ENCODE data around the gene PCSK5.

The PCSK5 gene

GRCh38 chr9:75878488-75878860 lies 12.0 kb upstream of the PCSK5 start:
- TF ChIP-seq CEBPB (IDR thresholded peaks at IDR 0.05) = no peak
- TF ChIP-seq ZBTB7A (IDR thresholded peaks at IDR 0.05; ENCODE audit: low read depth) = no peak
- TF ChIP-seq TCF12 (IDR thresholded peaks at IDR 0.05; ENCODE audit: low read depth) = no peak
- TF ChIP-seq TEAD4 (IDR thresholded peaks at IDR 0.05) = no peak
- no peak for TF ChIP-seq MAX (IDR thresholded peaks at IDR 0.05)

GRCh38 chr9:75880618-75881017 lies 9.9 kb upstream of the PCSK5 start:
- TF ChIP-seq CREB1 (IDR thresholded peaks at IDR 0.05; ENCODE audit: low read depth) (no peak), RAD21 (IDR thresholded peaks at IDR 0.05; ENCODE audit: low read depth) (no peak), USF1 (IDR thresholded peaks at IDR 0.05) (no peak), ZBTB7A (IDR thresholded peaks at IDR 0.05; ENCODE audit: low read depth) (no peak), REST (IDR thresholded peaks at IDR 0.05; ENCODE audit: low read depth) (no peak), CEBPB (IDR thresholded peaks at IDR 0.05) (no peak), TEAD4 (IDR thresholded peaks at IDR 0.05) (no peak), FOXM1 (IDR thresholded peaks at IDR 0.05; ENCODE audit: borderline replicate concordance, low read depth) (no peak), TAF1 (IDR thresholded peaks at IDR 0.05; ENCODE audit: low read depth) (no peak), EGR1 (IDR thresholded peaks at IDR 0.05) (no peak), NFIC (IDR thresholded peaks at IDR 0.05) (no peak), TCF12 (IDR thresholded peaks at IDR 0.05; ENCODE audit: low read depth) (no peak), EP300 (IDR thresholded peaks at IDR 0.05; ENCODE audit: borderline replicate concordance) (no peak), YY1 (IDR thresholded peaks at IDR 0.05; ENCODE audit: low read depth) (no peak), MAX (IDR thresholded peaks at IDR 0.05) (no peak)

- TF ChIP-seq EGR1 (IDR thresholded peaks at IDR 0.05) (no peak), REST (IDR thresholded peaks at IDR 0.05; ENCODE audit: low read depth) (no peak), CEBPB (IDR thresholded peaks at IDR 0.05) (no peak), ZBTB7A (IDR thresholded peaks at IDR 0.05; ENCODE audit: low read depth) (no peak), CREB1 (IDR thresholded peaks at IDR 0.05; ENCODE audit: low read depth) (no peak), YY1 (IDR thresholded peaks at IDR 0.05; ENCODE audit: low read depth) (no peak), RAD21 (IDR thresholded peaks at IDR 0.05; ENCODE audit: low read depth) (no peak), TCF12 (IDR thresholded peaks at IDR 0.05; ENCODE audit: low read depth) (no peak), NFIC (IDR thresholded peaks at IDR 0.05) (no peak), TEAD4 (IDR thresholded peaks at IDR 0.05) (no peak), EP300 (IDR thresholded peaks at IDR 0.05; ENCODE audit: borderline replicate concordance) (no peak), TAF1 (IDR thresholded peaks at IDR 0.05; ENCODE audit: low read depth) (no peak), MAX (IDR thresholded peaks at IDR 0.05) (no peak), FOXM1 (IDR thresholded peaks at IDR 0.05; ENCODE audit: borderline replicate concordance, low read depth) (no peak), USF1 (IDR thresholded peaks at IDR 0.05) (no peak)
Measured at GRCh38 chr9:75881761-75882160, 8.7 kb upstream of the PCSK5 start.

- TF ChIP-seq TCF12 (IDR thresholded peaks at IDR 0.05; ENCODE audit: low read depth) (no peak), REST (IDR thresholded peaks at IDR 0.05; ENCODE audit: low read depth) (no peak), FOXM1 (IDR thresholded peaks at IDR 0.05; ENCODE audit: borderline replicate concordance, low read depth) (no peak), CEBPB (IDR thresholded peaks at IDR 0.05) (no peak), NFIC (IDR thresholded peaks at IDR 0.05) (no peak), ZBTB7A (IDR thresholded peaks at IDR 0.05; ENCODE audit: low read depth) (no peak), TAF1 (IDR thresholded peaks at IDR 0.05; ENCODE audit: low read depth) (no peak), RAD21 (IDR thresholded peaks at IDR 0.05; ENCODE audit: low read depth) (no peak), TEAD4 (IDR thresholded peaks at IDR 0.05) (no peak), EGR1 (IDR thresholded peaks at IDR 0.05) (no peak), YY1 (IDR thresholded peaks at IDR 0.05; ENCODE audit: low read depth) (no peak), CREB1 (IDR thresholded peaks at IDR 0.05; ENCODE audit: low read depth) (no peak), MAX (IDR thresholded peaks at IDR 0.05) (no peak), USF1 (IDR thresholded peaks at IDR 0.05) (no peak), EP300 (IDR thresholded peaks at IDR 0.05; ENCODE audit: borderline replicate concordance) (no peak)
Measured at GRCh38 chr9:75885652-75886051, 4.8 kb upstream of the PCSK5 start.

Measured in Ishikawa (cell line).